Tibial nerve (tissue), 4 donors: Measurements from ENCODE around the gene RNF149. TPM values are rescaled to one million over a fixed set of nuclear protein-coding genes. Genes with fewer than 3 reads are reported as not detected.

Experiments
- DNase-seq, 2 donors: peaks; one replicate each; pipeline ENCODE4 v3.0.0-alpha.2; 2019; ENCODE audit warnings: low spot score in 2 of 2
- H3K27ac ChIP-seq, 4 donors: fragments of 200-600 bp; sonication (generic) in 3 of 4; one replicate each; pipeline ENCODE4 v1.5.1; 2017 to 2019; ENCODE audit warnings: mild to moderate bottlenecking in 1 of 4
- H3K27me3 ChIP-seq, 2 donors: fragments of 200-600 bp; sonication (generic) in 1 of 2; one replicate each; pipeline versions ENCODE4 v1.5.1 to v1.6.0; 2017 to 2019
- H3K36me3 ChIP-seq, 3 donors: fragments of 200-600 bp; sonication (generic); one replicate each; pipeline ENCODE4 v1.5.1; 2018 to 2019
- H3K4me1 ChIP-seq, 4 donors: fragments of 200-600 bp; sonication (generic) in 3 of 4; one replicate each; pipeline ENCODE4 v1.5.1; 2017 to 2019
- H3K4me3 ChIP-seq, 4 donors: fragments of 200-600 bp; sonication (generic) in 3 of 4; one replicate each; pipeline ENCODE4 v1.5.1; 2017 to 2019; ENCODE audit warnings: mild to moderate bottlenecking in 1 of 4, moderate library complexity in 1 of 4
- H3K9me3 ChIP-seq, 4 donors: fragments of 200-600 bp; sonication (generic) in 3 of 4; one replicate each; pipeline ENCODE4 v1.5.1; 2017 to 2019
- CTCF ChIP-seq, 5 experiments: fragments of 200-600 bp in 3 of 5; fragments of 450-650 bp in 2 of 5; sonication (generic) in 3 of 5; IDR thresholded peaks; one replicate each; pipeline ENCODE4 v1.5.1; 2016 to 2019; ENCODE audit warnings: antibody characterized with exemption in 5 of 5, mild to moderate bottlenecking in 3 of 5, moderate library complexity in 2 of 5
- EP300 ChIP-seq, 2 donors: sonication (generic); formaldehyde crosslinking; IDR thresholded peaks; one replicate each; pipeline ENCODE4 v1.6.1; 2017; ENCODE audit warnings: antibody characterized with exemption in 2 of 2, mild to moderate bottlenecking in 1 of 2
- POLR2A ChIP-seq, 2 donors: fragments of 450-650 bp; IDR thresholded peaks; one replicate each; pipeline ENCODE4 v1.6.1; 2017; ENCODE audit warnings: antibody characterized with exemption in 2 of 2, mild to moderate bottlenecking in 2 of 2, moderate library complexity in 2 of 2
- WGBS, 2 donors: methylation state at CpG; one replicate each; pipeline ENCODE4 v1.1.5; 2018; 5-methylcytosine and 5-hydroxymethylcytosine counted together
- total RNA-seq, 4 donors: library from RNA; depleted of rRNA; stranded (reverse); fragments of >200 nt; gene quantifications; one replicate each; pipeline ENCODE4 v1.1.0, GENCODE V29; 2016

Gene RNF149
- total RNA-seq, 4 donors from 2014 or later = 61.0 to 108 (median 67.3) TPM

DNA sequence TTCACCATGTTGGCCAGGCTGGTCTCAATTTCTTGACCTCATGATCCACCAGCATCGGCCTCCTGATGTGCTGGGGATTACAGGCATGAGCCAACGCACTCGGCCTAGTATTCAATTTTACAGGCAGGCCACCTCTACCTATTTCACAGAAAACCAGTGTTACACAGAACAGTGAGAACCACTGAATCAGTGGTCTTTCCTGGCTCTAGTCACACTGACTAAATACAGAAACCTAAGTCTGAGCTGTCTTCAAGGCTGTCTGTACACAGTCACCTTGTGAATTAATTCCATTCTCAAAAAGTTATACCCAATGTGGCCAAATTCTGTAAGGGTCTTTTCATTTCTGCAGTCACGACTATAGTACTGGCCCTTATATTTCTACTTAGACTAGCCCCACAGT lies 3.5 kb downstream of the RNF149 start:
- H3K36me3 ChIP-seq = no peaks in the 10 kb centered on the region
- H3K4me3 ChIP-seq = peak overlapping the region in 1 of 4 donors; percentile 65
- no peaks in the 10 kb centered on the region for H3K9me3 ChIP-seq
- 68 to 85% methylated on average over 4 of the region's 4 CpGs for WGBS, 2 donors
- H3K4me1 ChIP-seq = peaks cover 0 to 79% (median 37%) of the 10 kb centered on the region in 4 donors
- DNase-seq = no peak
- no peaks in the 10 kb centered on the region for H3K27me3 ChIP-seq
- TF ChIP-seq EP300 (IDR thresholded peaks at IDR 0.05) (no peak), POLR2A (IDR thresholded peaks at IDR 0.05) (no peak), CTCF (IDR thresholded peaks at IDR 0.05) (no peak)
- H3K27ac ChIP-seq = peak overlapping the region in 1 of 4 donors; percentile 48

GRCh38 chr2:101303688-101304087 lies 4.8 kb downstream of the RNF149 start:
- Histone ChIP-seq H3K36me3 (no peaks in the 10 kb centered on the region), H3K4me3 (no peak overlapping the region), H3K4me1 (peaks cover 0 to 82% (median 37%) of the 10 kb centered on the region in 4 donors), H3K9me3 (no peaks in the 10 kb centered on the region), H3K27ac (no peak overlapping the region), H3K27me3 (no peaks in the 10 kb centered on the region)
- WGBS, 2 donors = 57 to 81% methylated on average over 1 of the region's 1 CpG
- TF ChIP-seq POLR2A (IDR thresholded peaks at IDR 0.05) = no peak
- TF ChIP-seq CTCF (IDR thresholded peaks at IDR 0.05) = no peak
- TF ChIP-seq EP300 (IDR thresholded peaks at IDR 0.05) = no peak
- no peak for DNase-seq

DNA sequence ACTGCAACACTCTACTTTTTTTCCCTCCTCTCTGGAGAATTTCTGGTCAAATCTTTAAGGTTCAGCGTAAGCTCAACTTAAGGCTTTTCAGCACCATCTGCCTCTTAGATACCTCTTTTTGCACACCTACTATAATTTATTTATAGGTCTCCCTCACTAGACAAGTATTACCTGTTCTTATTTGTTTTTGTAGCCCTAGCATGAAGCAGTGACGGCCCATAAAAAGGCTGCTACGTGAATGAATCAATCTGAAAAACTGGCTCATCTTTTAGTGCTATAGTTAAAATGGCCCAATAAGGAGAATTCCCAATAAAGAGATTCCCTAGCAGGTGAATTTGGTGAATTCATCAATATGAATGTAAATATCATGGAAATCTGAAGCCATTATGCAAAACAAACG lies 6.5 kb downstream of the RNF149 start:
- H3K27ac ChIP-seq = no peak overlapping the region
- WGBS, 2 donors = 83 to 85% methylated on average over 4 of the region's 4 CpGs
- H3K4me3 ChIP-seq = no peak overlapping the region
- peaks cover 0 to 86% (median 36%) of the 10 kb centered on the region in 4 donors for H3K4me1 ChIP-seq
- no peaks in the 10 kb centered on the region for H3K27me3 ChIP-seq
- no peak for DNase-seq
- H3K9me3 ChIP-seq = no peaks in the 10 kb centered on the region
- no peaks in the 10 kb centered on the region for H3K36me3 ChIP-seq
- TF ChIP-seq POLR2A (IDR thresholded peaks at IDR 0.05) (no peak), CTCF (IDR thresholded peaks at IDR 0.05) (no peak), EP300 (IDR thresholded peaks at IDR 0.05) (no peak)

DNA sequence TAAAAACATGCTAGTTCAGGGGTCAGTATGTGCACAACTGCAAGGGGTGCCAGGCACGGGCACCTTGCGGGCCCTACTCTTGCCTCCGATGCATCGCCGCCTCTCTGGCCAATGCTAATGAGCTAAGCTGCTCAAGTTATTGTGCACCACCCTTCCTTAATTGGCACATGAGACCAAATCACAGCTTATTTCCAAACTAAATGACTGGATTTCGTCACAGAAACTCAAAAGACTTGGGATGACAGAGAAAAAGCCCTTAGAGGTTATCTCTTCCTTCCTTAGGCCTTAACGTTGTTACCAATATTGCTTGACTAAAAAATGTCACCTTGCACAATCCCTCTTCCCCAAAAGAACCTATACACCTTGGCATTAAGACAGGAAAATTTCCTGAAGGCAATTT lies 7.7 kb downstream of the RNF149 start:
- no peak for DNase-seq
- no peak for TF ChIP-seq CTCF (IDR thresholded peaks at IDR 0.05)
- no peak for TF ChIP-seq EP300 (IDR thresholded peaks at IDR 0.05)
- TF ChIP-seq POLR2A (IDR thresholded peaks at IDR 0.05) = no peak
- Histone ChIP-seq H3K27me3 (no peaks in the 10 kb centered on the region), H3K4me1 (peaks cover 0 to 86% (median 28%) of the 10 kb centered on the region in 4 donors), H3K27ac (no peak overlapping the region), H3K36me3 (no peaks in the 10 kb centered on the region), H3K4me3 (no peak overlapping the region), H3K9me3 (no peaks in the 10 kb centered on the region)
- WGBS, 2 donors = 74 to 86% methylated on average over 7 of the region's 7 CpGs

- Histone ChIP-seq H3K4me1 (peaks cover 0 to 82% (median 22%) of the 10 kb centered on the region in 4 donors), H3K36me3 (peaks cover 0 to under 1% (median 0%) of the 10 kb centered on the region in 3 donors), H3K27me3 (no peaks in the 10 kb centered on the region), H3K4me3 (no peak overlapping the region), H3K9me3 (no peaks in the 10 kb centered on the region), H3K27ac (no peak overlapping the region)
- WGBS, 2 donors = 83 to 87% methylated on average over 1 of the region's 1 CpG
- TF ChIP-seq CTCF (IDR thresholded peaks at IDR 0.05) (no peak), EP300 (IDR thresholded peaks at IDR 0.05) (no peak), POLR2A (IDR thresholded peaks at IDR 0.05) (no peak)
- no peak for DNase-seq
These were observed 8.3 kb downstream of the RNF149 start for GRCh38 chr2:101300164-101300563.
